ENCODE data around the gene SEPTIN7. TPM values are rescaled to one million over a fixed set of nuclear protein-coding genes. Genes with fewer than 3 reads are reported as not detected.

SEPTIN7 gene
- total and polyA plus RNA-seq, 9 of the 15 experiments (the other 6 are each of a cell fraction or from before 2014, with no cell fraction given) = 95.0 to 268 (median 163) TPM

GRCh38 chr7:35761871-35762677 lies 38.8 kb upstream of the SEPTIN7 start (continued):
- TF ChIP-seq MTF1 (CRISPR knock-in tag; IDR thresholded peaks at IDR 0.05; ENCODE audit: borderline replicate concordance) (no peak), HEY1 (CRISPR knock-in tag; IDR thresholded peaks at IDR 0.05; ENCODE audit: borderline replicate concordance) (0 out of 2 replicates have a peak, but pooled peaks have one; percentile 8), IRF1 (CRISPR knock-in tag; IDR thresholded peaks at IDR 0.05; ENCODE audit: borderline replicate concordance) (no peak), STAT5A (IDR thresholded peaks at IDR 0.05; ENCODE audit: borderline replicate concordance, low read length) (no peak), ATF1 (CRISPR knock-in tag; IDR thresholded peaks at IDR 0.05) (no peak), ATF1 (tag; IDR thresholded peaks at IDR 0.05) (peak; percentile 38; the same call in 1 of the 2 replicates)

DNA sequence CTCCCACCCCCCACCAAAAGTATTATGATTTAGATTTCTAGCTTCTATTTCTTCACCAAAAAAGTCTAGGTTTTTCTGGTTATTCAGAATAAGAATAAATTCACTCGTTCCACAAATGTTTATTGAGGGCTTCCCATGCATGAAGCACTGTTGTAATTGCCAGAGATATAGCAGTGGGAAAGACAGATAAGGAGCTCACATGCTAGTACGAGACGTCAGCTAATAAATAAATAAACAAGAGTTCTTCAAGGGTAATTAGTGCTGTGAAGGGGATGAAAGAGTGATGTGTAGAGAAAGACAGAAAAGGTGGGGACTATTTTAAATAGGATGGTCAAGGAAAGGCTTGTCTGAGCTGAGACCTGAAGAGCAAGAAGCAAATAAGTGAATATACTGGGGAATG lies 38.1 kb upstream of the SEPTIN7 start:
- no peak overlapping the region for H3K9ac ChIP-seq (ENCODE audit: insufficient read depth in 1 of 2, low read depth in 2 of 2, low read length in 2 of 2)
- H3K79me2 ChIP-seq (ENCODE audit: control insufficient read depth, insufficient read depth, low read length) = no peaks in the 10 kb centered on the region
- H3K9me1 ChIP-seq (ENCODE audit: control insufficient read depth, insufficient read depth, low read length) = no peaks in the 10 kb centered on the region
- in situ Hi-C loops (cut with MboI) (no loop called here), intact Hi-C loops (cut with micrococcal nuclease) (no loop called here)
- no peak overlapping the region for H3K27ac ChIP-seq (ENCODE audit: extremely low read depth, low read depth, low read length)
- H3K9me3 ChIP-seq (replicated peaks; ENCODE audit: control insufficient read depth, insufficient read depth, low read depth, low read length) = no peaks in the 10 kb centered on the region
- H3K27me3 ChIP-seq (ENCODE audit: control insufficient read depth in 2 of 2, insufficient read depth in 2 of 2, low read length in 2 of 2) = peaks cover 0 to 3% of the 10 kb centered on the region in 2 experiments; a peak in 2 of 5 replicates
- H2AFZ ChIP-seq (ENCODE audit: low read depth, low read length) = no peak overlapping the region
- H3K4me2 ChIP-seq (ENCODE audit: insufficient read depth, low read length) = no peak overlapping the region
- H3K4me3 ChIP-seq = no peak overlapping the region
- CTCF ChIA-PET (ENCODE audit: low intra/inter-chr PET ratio) = no interaction called here
- no peak for DNase-seq (ENCODE audit: extremely low read depth in 1 of 4, low spot score in 3 of 4)
- no peaks in the 10 kb centered on the region for H4K20me1 ChIP-seq (replicated peaks; ENCODE audit: control insufficient read depth, insufficient read depth, low read length)
- POLR2A ChIA-PET = interaction anchor here (0.9 to 1.4 kb wide), 2 partner anchors 22 to 38 kb away, joined by 3 to 4 read pairs; partner anchors contain the start of gene SEPTIN7
- H3K4me1 ChIP-seq (replicated peaks in 1 of 2; ENCODE audit: control insufficient read depth in 2 of 2, insufficient read depth in 2 of 2, low read length in 2 of 2) = no peaks in the 10 kb centered on the region; a peak in 1 of 5 replicates
- WGBS (ENCODE audit: insufficient coverage, low coverage, missing lambda C conversion rate) = 3% methylated on average over 3 of the region's 3 CpGs
- BruUV-seq (replicated peaks) = no TSS peak
- no peak for FAIRE-seq
- ATAC-seq = no peak
- no peak for TF ChIP-seq ZNF318 (IDR thresholded peaks at IDR 0.05; ENCODE audit: borderline replicate concordance in 1 of 2, low read depth in 1 of 2)
- TF ChIP-seq HDAC3 (IDR thresholded peaks at IDR 0.05; ENCODE audit: borderline replicate concordance, partially characterized antibody) = no peak
- TF ChIP-seq HMGN3 (IDR thresholded peaks at IDR 0.05; ENCODE audit: borderline replicate concordance, extremely low read depth, insufficient read length, low read depth, low read length) = no peak
- no peak for TF ChIP-seq TARDBP (IDR thresholded peaks at IDR 0.05)
- TF ChIP-seq PCBP2 (IDR thresholded peaks at IDR 0.05; ENCODE audit: low read depth, low read length, poor library complexity, severe bottlenecking) = no peak
- H3K36me3 ChIP-seq (ENCODE audit: control insufficient read depth, insufficient read depth, low read length) = no peaks in the 10 kb centered on the region

All from K562 (cell line).